ENCODE results near the gene RSU1.

Gene RSU1

DNA sequence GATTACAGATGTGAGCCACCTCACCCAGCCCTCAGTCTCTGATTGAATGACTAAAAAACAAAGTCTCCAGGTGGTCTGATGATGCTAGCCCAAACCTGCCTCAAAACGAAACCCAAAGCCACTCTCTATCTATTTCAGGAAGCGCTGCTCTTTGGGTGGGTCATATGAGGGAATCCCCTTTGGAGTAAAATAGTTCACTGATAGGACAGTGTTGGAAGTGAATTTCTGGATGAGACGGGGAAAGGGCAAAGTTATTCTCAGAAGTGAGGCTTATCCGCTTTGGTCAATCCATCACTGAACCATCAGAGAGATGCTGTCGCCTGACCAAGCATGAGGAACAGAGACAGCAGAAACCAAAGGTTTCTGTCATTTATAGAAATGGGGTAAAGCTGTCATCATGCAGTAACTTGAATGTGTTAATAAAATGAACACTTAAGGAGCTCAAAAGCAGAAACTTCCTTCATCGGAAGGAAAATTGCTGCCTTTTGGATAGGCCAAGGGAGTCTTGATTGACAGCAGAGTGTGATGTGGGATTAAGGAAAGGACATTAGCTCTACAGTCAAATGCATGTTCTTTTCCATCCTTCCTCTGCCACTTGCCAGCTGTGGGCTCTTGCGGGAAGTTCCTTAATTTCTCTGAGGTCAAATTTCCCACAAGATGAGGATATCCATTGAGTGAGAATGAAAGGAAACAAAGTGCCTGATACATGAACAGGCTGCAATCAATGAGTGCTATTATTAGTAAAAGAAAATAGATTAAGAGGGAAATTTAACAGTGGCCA lies 230.7 kb downstream of the RSU1 start:
- DNase-seq: no peak

DNA sequence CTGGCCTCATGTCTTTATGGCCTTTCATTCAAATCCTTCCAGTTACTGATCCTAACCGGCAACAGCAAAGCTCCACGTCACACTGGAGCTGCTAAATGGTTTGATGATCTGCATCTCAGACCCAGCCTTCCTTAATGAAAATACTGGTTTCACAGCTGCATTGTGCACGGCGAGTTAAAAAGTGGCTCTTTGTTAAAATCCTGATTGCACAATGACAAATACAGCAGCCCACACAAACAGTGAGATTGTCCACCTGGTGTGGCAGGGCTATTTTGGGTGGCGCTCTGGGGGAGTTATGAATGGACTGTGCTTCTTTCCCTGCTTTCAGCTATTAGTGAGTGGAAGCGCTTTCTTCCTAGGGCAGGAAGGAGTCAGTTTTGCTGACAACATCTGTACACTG lies 232.1 kb downstream of the RSU1 start:
- DNase-seq: no peak

DNA sequence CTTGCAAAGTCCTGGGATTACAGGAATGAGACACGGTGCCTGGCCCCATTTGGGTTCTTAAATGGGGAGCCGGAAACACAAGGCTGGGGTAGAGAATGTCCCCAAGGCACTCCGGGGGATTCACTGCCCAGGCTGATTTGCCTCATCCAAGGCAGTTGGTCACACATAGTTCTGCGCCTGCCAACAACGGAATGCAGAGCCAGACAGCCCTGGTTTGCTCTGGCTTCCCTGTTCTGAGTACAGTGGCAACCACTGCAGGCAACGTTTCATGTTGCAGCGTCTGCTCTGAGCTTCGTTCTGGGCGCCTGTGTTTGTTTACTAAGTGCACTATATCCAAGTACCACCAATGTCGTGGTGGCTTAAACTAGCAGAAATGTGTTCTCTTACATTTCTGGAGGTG lies 233.8 kb downstream of the RSU1 start:
- no peak for DNase-seq

DNA sequence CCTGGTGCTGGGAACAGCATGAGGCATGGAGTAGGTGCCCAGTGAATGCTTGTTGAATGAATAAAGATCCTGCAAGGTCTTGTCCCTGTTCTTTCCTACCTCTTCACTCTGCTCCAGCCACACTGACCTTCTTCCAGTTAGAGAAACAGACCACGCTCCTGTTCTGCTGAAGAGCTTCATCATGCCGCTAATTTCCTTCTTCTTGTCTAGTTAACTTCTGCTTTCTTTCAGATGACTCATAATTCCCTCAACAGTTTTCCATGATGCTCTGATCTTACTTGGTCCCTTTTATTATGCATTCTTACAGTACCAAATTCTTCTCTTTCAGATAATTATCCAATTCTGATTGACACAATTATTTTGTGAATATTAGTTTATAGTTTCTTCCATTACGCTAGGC lies 236.0 kb downstream of the RSU1 start:
- no peak for DNase-seq

DNA sequence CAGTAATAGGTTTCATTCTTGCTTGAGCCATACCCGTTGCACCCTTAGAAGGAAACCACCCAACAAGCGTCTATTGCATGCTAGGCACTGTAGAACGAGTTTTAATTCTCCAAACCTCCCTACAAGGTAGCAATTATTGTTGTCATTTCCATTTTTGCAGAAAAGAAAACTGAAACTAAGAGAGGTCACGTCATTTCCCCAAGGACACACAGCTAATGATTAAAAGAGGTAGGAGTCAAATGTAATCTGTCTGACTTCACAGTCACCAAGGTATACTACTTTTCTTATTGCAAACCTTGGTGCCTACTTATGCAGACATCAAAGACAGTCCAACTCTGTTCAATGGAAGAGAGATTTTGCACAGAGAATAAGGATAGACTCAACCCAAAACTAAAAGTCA lies 246.5 kb downstream of the RSU1 start:
- no peak for DNase-seq

DNA sequence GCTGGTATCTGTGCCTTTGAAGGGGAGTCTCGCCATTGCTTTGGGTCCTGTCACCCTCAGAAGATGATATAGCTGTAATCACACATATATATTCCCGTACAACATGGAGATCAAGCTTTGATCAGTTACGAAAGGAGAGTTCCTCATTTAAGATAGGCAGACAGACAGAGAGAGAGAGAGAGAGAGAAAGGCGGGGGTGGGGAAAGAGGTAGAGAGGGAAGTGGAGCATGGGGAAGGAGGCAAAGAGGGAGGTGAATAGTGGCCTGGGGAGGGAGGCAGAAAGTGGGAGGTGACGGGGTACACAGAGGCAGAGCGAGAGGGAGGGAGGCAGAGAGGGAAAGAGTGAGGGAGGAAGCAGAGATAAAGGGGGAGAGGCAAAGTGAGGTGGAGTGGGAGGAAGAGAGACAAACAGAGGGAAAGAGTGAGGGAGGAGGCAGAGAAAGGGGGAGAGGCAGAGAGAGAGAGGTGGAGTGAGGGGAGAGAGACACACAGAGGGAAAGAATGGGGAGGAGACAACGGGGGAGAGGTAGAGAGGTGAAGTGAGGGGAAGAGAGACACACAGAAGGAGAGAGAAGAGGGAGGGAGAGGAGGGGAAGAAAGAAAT lies 250.9 kb downstream of the RSU1 start:
- no peak for DNase-seq

DNA sequence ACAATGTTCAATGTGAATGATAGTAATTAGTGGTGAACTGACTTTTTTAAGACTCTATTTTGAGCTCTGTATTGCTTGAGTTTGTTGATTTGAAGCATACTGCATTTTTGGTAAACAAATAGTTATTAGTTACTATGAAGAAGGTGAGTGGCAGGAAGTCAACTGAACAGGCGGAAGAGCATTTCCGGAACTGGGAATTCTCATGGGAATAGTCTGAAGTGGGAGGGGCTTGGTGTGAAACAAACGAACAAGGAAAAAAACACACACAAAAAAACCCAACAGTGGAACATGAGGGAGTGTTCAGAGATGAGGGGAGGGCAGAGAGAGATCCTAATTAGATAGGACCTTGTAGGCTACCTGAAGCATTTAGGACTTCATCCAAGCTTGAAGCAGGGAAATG lies 251.6 kb downstream of the RSU1 start:
- DNase-seq: no peak

DNA sequence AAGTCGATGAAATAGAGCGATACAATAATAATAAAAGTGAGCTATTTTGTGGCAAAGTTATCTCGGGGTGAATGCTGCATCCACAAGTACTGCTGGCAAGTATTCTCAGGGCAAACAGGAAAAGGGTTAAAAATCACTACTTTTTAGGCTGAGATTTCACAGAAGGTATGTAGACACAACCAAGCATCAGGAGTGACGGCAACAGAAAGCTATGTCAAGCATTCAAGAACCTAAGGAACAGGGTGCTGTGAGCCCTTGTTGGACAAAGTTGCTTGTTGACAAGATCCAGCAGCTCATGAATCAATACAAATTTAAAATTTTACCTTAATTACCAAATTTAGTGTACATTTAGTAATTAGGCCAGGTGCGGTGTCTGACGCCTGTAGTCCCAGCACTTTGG lies 254.3 kb downstream of the RSU1 start:
- no peak for DNase-seq

DNA sequence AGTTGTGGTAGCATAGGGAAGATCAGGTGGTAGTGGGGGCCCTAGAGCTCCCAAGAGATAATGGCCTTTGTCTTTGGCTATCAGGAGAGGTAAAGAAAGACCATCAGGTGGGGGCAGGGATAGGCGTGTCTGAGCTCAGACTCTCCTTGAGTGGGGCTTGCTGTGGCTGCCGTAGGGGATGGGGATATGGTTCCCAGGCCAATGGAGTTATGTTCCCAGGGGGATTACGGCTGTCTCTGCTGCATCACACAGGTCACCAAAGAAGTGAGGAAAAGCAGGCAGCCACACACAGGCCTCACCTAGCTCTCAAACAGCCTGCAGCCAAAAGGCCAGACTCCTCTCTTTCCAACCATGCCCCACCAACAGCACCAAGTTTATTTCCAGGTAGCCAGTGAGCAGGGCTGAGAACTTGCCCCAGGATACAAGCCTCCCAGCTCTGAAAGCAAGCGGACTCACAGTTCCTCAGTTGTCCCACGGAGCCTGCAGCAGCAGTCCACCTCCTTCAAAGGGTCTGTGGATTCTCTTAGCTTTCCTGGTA lies 257.9 kb downstream of the RSU1 start:
- DNase-seq: no peak

DNA sequence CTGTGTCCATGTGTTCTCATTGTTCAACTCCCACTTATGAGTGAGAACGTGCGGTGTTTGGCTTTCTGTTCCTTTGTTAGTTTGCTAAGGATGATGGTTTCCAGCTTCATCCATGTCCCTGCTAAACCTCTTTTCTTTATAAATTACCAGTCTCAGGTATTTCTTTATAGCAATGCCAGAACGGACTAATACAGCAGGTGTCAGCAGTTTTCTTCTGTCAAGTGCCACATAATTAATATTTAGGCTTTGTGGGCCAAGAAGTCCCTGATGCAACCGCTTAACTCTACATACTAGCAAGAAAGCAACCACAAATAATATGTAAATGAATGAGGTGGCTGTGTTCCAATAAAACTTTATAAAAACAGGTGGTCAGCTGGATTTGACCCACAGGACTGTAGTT lies 269.3 kb downstream of the RSU1 start:
- DNase-seq: no peak

DNA sequence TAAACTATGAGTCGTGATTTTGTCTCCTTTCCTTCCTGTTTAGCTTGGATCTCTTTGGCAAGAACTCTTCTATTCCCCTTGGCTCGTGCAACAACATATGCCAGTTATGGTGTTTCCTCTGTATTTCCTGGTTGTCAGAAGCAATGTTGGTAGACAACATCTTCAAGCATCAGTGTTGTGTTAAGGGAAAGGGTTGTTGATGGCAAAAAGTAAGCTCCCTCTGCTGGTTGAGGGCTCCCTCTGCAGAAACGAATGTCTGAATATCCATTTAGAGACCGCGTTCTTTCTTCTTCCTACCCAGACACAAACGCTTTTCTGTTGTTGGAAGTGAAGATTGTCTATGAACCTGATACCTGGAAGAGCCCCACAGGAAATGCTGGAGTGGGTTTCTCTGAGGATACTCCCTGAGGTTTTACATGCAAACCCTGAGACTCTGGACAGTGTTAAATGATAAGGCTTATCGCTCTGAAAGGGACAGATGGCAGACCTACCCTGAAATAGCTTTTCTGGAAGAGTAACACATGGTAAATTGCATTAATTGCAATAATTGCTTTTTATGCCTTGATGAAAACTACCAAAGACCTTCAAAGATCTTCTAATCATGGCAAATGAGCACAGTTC lies 272.0 kb downstream of the RSU1 start:
- no peak for DNase-seq

DNA sequence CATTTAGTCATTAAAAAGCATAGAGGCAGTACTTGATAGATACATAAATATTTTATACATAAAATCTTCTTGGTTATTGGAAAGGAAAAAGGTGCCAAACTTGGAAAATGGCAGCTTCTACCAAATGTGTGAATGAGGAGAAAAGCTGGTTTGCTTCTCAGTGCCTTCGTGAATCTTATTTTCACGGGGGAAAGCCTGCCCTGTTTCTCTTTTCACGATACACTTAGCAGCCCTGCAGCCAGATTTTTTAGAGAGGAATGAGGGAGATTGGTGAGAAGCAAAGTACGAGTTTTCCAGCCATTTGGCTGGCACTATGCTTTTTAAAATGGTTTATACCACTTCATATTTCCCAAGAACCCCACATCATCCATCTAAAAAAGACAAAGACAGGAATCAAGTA lies 272.6 kb downstream of the RSU1 start:
- DNase-seq: no peak

DNA sequence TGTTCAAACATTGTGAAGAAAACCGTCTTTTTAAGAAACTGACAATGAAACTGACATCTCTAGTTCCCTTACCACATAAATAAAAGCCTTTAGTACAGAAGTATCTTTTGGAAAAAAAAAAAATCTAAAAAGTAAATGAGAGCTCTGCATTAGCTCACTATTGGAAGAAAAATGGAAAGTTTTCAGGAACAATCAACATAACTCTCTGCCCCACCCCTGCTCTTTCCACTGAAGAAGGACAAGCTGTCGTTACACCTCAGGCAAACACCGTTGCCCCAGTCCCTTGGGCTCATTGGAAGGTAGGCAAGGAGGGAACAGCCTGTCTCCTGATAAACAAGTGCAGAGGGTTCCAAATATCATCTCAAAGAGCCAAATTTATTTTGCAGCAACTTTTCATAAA lies 273.1 kb downstream of the RSU1 start:
- no peak for DNase-seq
